ENCODE data around the gene UGT3A1.
"Not testable (repeated sequence)": the region's sequence is repeated elsewhere in the genome, so short reads cannot be mapped to it uniquely, and the experiment has no call there.

The UGT3A1 gene

DNA sequence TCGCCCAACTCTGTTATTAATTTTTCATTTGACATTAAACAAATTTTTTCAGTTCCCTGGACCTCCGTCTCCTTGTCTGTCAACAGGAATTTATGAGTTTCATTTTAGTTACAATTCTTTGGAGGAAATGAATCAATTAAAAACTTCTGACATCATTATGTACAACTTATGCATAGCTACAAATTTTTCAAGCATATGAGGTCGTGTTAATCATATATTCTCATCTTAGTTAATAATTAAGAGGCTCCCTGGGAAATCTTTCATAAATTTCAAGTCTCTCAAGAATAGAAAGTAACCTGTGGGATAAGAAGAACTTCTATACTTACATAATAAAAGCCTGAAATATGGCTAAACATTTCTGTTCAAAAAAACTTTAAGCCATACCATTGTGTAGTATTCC is 3.4 kb downstream of the UGT3A1 start:
- DNase-seq (ENCODE audit: low spot score), result no peak

DNA sequence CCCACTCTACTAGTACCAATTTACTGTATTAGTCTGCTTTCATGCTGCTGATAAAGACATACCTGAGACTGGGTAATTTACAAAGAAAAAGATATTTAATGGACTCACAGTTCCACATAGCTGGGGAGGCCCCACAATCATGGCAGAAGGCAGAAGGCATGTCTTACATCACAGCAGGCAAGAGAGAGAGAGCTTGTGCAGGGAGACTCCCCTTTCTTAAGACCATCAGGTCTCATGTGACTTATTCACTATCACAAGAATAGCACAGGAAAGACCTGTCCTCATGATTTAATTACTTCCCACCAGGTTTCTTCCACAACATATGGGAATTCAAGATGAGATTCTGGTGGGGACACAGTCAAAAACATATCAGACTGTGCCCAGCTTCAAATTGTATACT is 11.5 kb downstream of the UGT3A1 start:
- DNase-seq (ENCODE audit: low spot score), result no peak

DNA sequence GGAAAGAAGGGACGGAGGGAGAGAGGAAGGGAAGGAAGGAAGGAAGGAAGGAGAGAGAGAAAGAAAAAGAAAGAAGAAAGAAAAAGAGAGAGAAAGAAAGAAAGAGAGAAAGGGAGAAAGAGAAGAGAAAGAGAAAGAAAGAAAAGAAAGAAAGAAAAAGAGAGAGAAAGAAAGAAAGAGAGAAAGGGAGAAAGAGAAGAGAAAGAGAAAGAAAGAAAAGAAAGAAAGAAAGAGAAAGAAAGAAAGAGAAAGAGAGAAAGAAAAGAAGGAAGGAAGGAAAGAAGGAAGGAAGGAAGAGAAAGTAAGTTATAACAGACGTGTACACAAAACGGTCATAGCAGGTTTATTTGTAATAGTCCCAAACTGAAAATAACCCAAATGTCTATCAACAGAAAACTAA is 14.3 kb downstream of the UGT3A1 start:
- not testable (repeated sequence) for DNase-seq (ENCODE audit: low spot score)

DNA sequence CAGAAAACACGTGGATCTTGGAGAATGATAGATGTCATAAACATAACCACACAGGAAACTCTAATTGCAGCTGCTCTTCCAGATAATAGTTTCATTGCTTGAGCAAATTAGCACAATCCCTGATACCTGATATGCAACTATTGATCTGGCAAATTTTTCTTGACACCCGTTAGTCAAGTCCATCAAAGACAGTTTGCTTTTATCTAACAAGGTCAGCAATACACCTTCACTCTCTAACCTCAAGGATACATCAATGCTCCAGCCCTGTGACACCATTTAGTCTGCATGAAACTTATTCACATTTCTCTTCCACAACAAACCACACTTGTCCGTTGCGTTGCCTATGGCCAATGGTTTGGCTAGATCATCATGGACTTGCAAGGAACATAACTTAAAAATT is 16.6 kb downstream of the UGT3A1 start:
- no peak for DNase-seq (ENCODE audit: low spot score)

DNA sequence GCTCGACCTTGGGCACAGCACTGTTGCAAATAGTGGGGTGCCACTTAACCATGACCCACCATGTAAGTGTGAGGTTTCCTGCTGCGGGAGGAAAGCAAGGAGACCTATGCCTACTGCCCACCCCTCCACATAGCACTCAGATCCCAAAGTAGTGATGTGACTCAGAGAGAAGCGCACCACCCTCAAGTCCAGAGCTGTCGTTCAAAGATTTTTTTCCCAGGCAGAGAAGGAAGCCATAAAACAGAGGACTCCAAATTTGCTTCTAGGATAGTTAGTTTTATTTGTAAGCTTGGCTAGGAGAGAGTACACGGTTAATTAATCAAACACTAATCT is 19.3 kb downstream of the UGT3A1 start:
- DNase-seq (ENCODE audit: low spot score), result no peak

DNA sequence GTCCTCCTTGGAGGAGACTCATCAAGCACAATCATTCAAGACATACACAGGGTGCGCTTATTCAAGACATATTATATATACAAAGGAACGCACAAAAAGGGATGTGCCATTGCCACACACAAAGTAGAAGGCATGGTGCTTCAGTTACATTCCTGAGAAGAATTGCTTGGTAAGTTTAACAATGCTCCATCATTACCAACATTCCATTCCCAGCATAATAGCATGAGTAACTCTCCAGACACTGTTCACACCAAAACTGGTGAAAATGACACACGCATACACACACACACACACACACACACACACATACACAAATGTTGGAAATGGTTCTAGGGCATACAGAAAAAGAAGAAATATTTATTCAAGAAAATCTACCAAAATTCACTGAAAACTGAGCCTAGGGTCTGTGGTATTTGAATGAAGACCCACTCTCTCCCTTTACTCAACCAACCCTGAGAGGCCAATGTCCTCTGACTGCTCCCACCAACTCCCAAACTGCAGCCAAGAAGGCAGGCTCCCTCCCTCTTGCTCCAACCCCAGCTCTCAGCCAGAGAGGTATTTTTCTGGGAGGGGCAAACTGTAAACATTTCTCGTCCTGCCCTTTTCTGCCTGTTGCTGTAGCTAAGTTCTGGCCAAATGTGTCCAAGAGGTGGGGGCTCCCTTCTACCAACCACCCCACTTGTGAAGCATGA is 19.9 kb downstream of the UGT3A1 start:
- DNase-seq (ENCODE audit: low spot score), result no peak

DNA sequence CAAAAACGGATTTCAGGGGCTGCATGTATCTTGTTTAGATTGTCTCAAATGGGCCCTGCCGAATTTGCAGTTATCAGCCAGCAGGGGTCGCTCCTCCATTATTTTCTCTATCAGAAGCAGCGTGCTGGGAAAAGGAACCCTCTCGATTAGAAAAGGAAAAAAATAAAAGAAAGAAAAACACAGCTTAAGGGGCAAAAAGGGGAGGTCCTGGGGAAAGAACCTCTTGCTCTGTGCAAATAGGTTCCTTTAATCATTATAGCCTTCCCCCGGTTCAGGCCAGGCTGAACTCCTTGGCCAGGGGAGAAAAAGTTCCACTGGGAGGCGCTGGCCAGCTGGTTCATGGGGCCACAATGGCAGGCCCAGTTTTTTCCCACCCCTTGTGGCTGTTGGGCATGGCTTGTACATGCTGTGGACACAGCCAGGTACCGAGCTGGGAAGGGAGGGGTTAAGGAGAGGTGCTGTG is 27.8 kb downstream of the UGT3A1 start:
- no peak for DNase-seq (ENCODE audit: low spot score)

DNA sequence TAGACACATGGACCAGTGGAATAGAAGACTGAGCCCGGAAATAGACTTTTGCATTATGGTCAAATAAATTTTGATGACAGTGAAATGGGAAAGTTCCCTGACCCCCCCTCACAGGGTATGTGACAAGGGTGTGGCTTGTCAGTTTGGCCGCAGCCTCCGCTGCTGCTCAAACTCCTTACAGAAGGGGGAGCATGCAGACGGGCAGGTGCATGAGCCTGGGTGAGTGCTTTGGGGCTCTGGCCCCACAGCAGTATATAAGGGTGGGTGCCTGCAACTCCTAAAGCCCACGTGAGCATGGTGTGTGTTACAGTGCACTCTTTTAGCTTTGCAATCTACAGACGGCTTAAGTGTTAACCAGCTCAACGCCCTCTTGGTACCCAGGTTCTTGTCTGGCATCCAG is 30.9 kb downstream of the UGT3A1 start:
- no peak for DNase-seq (ENCODE audit: low spot score)

DNA sequence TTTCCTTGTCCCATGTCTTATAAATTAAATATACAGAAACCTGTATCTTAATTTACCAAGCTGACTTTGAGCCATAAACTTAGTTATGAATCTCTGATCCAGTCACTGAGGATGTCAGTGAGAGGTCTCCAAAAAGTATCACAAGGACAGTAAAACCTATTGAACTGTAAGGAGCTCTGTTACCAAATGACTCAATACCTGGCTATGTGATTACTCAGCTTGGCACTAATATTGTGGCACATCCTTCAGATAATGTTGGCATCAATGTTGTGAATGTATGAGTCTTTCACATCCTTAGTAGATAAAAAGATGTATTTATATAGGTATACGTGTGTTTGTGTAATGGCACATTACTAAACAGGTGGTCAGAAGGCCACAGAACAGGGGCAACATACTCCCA is 34.8 kb downstream of the UGT3A1 start:
- no peak for DNase-seq (ENCODE audit: low spot score)

DNA sequence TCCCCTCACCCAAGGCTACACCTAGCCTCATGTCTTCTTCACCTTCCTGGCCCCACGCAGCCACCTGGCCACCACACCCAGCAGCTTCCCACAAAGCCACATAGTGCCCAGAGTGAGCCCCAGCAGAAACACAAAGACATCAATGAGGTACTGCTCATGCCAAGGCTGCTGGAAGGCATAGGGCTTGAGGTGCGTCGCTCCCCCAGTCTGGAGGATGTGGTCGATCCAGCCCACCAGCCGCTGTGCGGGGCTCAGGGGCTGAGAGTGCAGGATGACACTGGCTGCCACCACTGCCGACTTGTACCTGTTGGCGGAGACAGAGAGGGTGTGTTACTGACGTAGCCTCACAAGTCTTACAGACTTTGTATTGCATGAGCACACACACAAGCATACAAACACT is 37.0 kb downstream of the UGT3A1 start:
- DNase-seq (ENCODE audit: low spot score), result no peak

DNA sequence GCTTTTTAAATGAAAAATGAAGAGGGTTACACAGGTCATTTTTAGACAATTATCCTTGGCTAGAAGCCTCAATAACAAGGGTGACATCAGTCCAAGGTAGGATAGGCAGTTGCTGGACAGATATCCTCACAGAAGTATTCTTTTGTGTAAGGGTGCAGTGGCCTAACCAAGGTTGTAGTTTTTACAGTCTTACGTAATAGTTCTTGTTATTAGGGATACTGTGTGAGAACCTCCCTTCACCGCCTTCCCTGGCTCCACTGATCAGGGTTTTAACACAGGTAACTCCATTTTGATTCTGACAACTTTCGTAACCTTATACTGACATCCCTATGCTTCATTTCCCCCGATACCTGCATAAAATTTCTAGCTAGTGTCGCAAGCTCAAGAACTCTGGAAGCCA is 44.1 kb downstream of the UGT3A1 start:
- no peak for DNase-seq (ENCODE audit: low spot score)

DNA sequence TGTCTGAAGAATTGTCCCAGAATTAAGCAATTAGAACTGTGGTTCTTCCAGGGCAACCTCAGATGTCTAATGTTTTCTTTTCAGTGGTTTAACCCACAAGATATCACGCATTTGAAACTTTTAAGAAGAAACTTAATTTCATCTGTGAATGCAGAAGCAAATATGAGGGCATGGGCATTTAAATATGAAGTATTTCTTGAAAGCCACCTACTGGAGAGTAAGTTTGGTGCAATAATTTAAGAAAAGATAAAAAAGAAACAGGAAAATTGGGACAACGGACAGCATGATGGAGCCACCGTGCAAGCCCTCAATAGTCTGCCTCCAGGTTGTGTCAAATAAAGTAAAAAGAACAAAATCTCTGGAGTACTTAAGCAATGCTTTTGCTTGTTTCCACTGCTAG is 51.6 kb downstream of the UGT3A1 start:
- no peak for DNase-seq (ENCODE audit: low spot score)

DNA sequence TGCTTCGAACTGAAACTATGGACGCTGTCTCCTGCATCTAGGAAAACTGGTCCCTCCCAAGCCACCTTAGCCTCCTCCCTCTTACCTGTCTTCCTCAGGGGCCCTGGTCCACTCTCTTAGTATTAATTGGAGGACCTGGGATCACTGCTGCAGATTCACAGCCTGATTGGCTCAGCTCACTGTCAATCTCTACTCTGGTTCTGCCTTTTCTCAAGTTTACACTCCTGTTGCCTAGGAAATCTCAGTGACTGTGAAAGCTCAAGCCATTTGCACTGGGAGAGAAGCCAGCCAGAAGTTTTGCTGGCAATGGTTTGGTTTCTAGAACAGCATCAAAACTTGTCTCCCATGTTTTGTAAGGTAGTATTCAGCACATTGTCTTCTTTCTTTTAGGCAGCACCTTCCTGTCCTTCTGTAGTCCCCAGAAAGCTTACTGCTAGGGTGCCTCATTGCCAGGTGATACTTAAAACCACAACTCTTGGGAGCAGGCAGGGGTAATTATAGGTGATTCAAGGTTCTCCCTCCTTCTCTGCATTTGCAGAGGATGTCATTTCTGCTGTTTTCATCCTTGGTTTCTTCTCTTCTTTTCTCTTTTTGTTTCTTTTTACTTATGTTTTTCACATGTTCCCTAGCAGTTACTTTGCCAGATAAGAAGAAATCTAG is 52.5 kb downstream of the UGT3A1 start, which contains the start of gene CAPSL:
CAPSL (minus strand) TSS at position 55 of the 660 bp plus-strand sequence. CDS start 17,502 bp downstream, outside the sequence.
- DNase-seq (ENCODE audit: low spot score), result no peak

DNA sequence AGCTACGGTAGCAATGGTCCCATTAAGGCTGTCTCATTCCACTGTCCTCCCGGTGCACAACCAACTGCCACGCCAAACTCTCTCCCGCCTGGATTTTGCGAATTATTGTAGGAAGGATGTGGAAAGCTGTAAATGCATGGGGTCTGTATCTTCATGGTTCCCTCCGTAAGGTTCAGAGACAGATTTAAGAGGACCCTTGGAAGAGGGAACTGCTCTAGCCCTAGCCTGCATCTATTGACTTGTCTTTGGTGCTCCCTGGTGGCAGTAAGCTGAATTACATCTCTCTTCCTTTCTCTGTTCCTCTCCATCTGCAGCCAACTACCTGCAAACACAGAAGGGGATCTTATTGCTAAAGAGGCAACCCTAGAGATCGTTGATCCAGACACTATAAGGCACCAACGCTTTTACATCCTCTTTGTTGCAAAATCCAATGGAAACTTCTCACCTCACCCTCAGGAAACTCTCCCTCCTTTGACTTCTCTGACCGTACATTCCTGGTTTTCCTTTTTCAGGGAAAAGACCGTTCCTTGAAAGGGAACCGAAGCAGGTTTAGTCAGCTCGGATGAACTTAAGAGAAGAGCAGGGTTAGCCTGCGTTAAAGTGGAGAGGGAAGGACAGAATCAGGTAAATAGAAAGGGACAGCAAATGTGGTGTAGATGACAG is 64.7 kb downstream of the UGT3A1 start:
- peak; percentile 80 for DNase-seq (ENCODE audit: low spot score)

DNA sequence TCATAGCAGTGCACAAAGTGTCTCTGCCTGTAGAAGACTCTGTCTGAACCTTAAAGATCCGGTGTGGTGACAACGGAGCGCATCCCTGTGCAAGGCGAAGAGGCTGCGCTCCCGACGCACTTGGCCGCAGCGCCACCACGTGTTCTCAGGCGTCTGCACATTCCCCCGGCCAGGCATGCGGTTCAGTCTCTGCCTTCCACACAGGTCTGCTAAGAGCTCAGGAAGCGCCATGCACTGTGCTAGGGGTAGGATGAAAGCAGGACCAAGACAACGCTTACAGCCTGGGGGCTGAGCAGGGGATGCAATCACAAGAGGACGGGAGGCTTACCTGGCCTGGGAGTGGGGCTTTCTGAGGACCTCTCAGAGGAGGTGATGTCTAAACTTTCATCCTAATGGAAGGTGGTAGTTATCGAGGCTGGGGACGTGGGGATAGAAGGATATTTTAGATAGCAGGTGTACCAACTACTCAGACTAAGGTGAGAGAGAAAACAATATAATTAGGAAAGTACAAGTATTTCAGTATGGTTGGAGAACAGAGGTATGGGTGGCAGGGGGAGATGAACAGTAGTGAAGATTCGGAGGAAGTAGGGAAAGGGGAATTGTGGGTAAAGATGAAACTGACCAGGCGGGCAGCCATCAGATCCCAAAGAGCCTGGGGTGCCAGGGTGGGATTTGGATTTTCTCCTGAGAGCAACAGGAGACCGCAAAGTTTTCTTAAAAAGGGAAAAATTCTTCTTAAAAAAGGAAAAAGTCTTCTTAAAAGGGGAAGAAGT is 66.1 kb downstream of the UGT3A1 start:
- DNase-seq (ENCODE audit: low spot score), result peak; percentile 92

DNA sequence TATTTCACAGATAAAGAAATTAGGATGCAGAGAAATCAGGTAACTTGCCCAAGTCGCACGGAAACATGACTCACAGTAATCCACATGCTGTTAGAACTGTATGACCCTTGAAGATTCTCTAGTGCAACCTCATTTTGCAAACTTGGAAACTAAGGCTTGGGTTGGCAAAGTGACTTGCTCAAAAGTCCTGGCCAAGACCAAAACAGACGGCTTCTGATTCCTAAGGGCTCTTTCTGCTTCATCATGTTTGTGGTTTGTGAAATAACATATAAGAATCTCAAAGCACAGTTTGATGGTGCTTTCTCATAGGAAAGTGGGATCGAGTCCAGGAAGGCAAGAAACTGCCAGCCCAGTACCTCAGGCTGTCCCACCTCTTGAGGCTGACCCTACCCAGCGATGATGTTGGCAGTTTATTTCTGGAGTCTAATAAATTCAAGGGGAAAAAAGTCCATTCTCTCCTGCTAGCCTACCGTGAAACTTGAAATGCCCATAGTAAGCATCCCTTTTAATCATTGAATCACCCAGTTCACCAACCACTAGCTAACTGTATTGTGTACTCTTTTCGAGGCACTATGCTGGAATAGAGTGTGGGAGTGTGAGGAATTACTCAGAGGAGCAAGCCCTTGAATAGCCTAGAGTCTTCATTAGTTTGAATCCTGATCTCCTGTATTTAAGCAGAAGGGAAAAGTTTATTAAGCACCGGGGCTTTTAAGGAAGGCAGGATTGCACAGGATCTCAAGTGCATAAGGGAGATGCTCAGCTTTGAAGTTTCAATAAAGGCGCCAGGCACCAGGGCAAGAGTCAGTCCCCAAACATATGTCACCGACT is 66.9 kb downstream of the UGT3A1 start:
- peak; percentile 53 for DNase-seq (ENCODE audit: low spot score)

DNA sequence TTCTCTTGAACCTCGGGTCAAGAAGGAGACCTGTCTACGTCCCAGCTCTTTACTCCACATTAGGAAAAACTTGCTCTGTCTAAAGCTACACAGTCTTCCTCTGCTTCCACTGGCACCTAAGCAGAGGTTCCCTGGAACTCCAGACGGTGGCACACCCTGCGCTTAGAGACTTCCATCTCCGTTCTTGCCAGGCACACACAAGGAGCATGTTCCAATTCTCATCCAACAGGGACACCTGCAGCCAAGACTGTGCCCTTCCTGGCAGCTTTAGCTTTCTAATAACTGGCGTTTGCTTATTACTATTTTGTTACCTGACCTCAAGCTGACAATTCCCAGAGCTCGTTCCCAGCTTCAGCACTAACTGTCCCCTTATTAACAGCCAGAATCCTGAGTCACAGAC is 68.7 kb downstream of the UGT3A1 start:
- no peak for DNase-seq (ENCODE audit: low spot score)

DNA sequence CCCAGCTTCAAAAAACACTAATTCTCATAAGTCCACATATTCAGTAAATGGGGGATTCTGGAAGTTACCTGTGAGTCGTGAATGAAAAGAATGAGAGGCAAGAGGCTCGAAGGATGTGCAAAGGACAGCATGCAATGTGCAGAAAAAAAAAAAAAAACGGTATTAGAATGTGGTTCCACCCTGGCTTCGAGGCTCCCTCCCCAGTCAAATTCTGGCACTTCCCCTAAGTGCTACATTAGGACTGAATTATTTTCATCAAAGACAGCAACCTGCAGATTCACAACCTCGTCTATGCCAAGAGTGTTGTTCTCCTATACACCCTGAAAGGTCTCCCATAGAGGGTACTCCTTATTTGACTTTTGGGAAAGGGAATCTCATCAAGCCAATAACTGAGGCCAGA is 69.3 kb downstream of the UGT3A1 start:
- no peak for DNase-seq (ENCODE audit: low spot score)

DNA sequence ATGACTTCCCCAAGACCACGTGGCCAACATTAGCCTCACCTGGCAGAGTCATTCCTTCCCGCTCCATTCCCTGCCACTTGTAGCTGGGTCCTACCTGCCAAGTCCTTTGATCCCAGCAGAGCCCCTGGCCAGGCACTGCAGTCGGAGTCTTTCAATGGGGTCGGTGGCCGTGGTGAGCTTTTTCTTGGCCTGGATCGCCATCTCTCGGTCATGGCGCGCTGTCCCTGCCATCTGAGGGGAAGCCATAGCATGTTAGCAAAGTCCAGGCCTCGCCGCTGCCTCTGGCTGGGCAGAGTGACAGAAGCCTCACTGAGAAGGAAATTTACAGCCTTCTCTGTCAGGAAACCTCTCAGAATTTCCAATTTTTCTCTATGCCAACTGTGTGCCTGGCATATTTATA is 70.3 kb downstream of the UGT3A1 start:
- no peak for DNase-seq (ENCODE audit: low spot score)

DNA sequence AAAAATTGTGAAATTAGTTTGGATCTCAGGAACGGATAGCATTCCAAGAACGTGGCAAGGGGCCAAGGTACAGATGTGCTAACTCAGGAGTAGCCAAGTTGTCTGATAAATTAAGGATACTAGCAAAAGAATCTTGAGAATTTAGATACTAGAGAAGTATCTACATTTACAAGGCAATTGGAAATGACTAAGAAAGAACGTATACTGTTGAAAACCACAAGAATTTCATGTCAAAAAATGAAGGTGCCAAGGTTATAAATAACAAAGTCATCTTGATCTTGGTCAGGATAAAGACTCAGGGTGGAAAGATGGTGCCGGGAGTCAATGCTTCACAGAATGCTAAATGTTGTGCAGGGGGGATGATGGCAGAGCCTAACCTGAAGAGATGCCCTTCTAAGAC is 72.0 kb downstream of the UGT3A1 start:
- DNase-seq (ENCODE audit: low spot score), result no peak

DNA sequence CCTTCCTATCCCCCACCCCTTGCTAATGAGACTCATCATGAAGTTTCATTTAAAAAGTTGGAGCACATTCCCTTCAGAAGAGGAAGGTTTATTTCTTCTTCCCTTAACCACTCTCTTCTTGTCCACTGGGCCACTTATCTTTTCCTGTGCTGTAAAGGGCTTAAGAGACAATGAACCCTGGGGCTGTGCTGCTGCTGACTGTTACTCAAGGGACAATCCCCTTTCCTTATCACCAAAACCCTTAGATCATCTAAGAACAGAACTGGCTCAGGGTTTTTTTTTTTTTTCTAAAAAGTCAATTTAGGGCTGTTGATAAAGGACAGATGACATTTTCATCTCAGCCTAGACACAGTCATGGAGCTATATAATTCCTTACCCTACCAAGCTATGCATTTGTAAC is 82.4 kb downstream of the UGT3A1 start:
- no peak for DNase-seq (ENCODE audit: low spot score)

DNA sequence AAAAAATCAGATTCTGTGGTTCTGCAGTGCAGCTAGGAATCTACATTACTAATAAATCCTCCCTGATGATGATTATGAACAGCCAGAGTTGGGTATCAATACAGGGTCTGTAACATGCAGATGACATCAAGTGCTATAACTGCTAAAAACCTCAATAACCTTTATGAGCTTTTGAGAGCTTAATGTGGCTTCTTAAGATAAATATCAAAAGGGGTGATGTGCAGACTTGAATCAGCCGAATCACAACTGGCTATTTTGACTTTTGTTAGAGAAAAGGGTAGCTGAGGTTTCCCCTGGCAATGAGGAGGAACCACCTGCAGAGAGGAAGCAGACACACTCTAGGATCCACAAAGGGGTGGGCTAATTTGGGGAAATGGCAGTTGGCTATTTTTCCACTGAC is 83.0 kb downstream of the UGT3A1 start:
- DNase-seq (ENCODE audit: low spot score), result no peak
